ENCODE data around the gene KCTD16. TPM values are rescaled to one million over a fixed set of nuclear protein-coding genes. Genes with fewer than 3 reads are reported as not detected.

Gene KCTD16
- total RNA-seq, 1 experiment from 2014 or later, result 0.14 TPM

GRCh38 chr5:144487761-144488160 is 317.1 kb downstream of the KCTD16 start:
- CTCF ChIA-PET, result no interaction called here
- H3K27me3 Mint-ChIP-seq (ENCODE audit: unreplicated experiment), result no peaks in the 10 kb centered on the region
- H3K4me1 Mint-ChIP-seq (ENCODE audit: low read depth, unreplicated experiment), result no peaks in the 10 kb centered on the region
- no peak for TF ChIP-seq CTCF (IDR thresholded peaks at IDR 0.05; ENCODE audit: unreplicated experiment)
- H3K9me3 Mint-ChIP-seq (ENCODE audit: low read depth, unreplicated experiment), result no peaks in the 10 kb centered on the region
- H3K36me3 Mint-ChIP-seq (ENCODE audit: insufficient read depth, unreplicated experiment), result no peaks in the 10 kb centered on the region
- H3K27ac Mint-ChIP-seq (ENCODE audit: unreplicated experiment), result no peak overlapping the region
- no TSS peak for BruUV-seq (replicated peaks)
- intact Hi-C loops (cut with micrococcal nuclease; ENCODE audit: unreplicated experiment), result loop anchor here (10.0 kb wide), 1 partner anchor 857 kb away; no protein-coding TSS in a partner anchor
- no peak overlapping the region for H3K4me3 Mint-ChIP-seq (ENCODE audit: low read depth, unreplicated experiment)
- DNase-seq, result no peak

GRCh38 chr5:144503123-144503522 is 332.4 kb downstream of the KCTD16 start:
- no peak for DNase-seq
- Mint-ChIP-seq H3K4me3 (ENCODE audit: low read depth, unreplicated experiment) (no peak overlapping the region), H3K27ac (ENCODE audit: unreplicated experiment) (no peak overlapping the region), H3K4me1 (ENCODE audit: low read depth, unreplicated experiment) (no peaks in the 10 kb centered on the region), H3K9me3 (ENCODE audit: low read depth, unreplicated experiment) (peaks cover 9% of the 10 kb centered on the region), H3K36me3 (ENCODE audit: insufficient read depth, unreplicated experiment) (peaks cover 4% of the 10 kb centered on the region), H3K27me3 (ENCODE audit: unreplicated experiment) (no peaks in the 10 kb centered on the region)
- CTCF ChIA-PET, result no interaction called here
- BruUV-seq (replicated peaks), result no TSS peak
- TF ChIP-seq CTCF (IDR thresholded peaks at IDR 0.05; ENCODE audit: unreplicated experiment), result no peak
- intact Hi-C loops (cut with micrococcal nuclease; ENCODE audit: unreplicated experiment), result no loop called here

- no TSS peak for BruUV-seq (replicated peaks)
- Mint-ChIP-seq H3K4me1 (ENCODE audit: low read depth, unreplicated experiment) (no peaks in the 10 kb centered on the region), H3K27ac (ENCODE audit: unreplicated experiment) (no peak overlapping the region), H3K9me3 (ENCODE audit: low read depth, unreplicated experiment) (peaks cover 8% of the 10 kb centered on the region), H3K4me3 (ENCODE audit: low read depth, unreplicated experiment) (no peak overlapping the region), H3K27me3 (ENCODE audit: unreplicated experiment) (no peaks in the 10 kb centered on the region), H3K36me3 (ENCODE audit: insufficient read depth, unreplicated experiment) (peaks cover 4% of the 10 kb centered on the region)
- CTCF ChIA-PET, result no interaction called here
- TF ChIP-seq CTCF (IDR thresholded peaks at IDR 0.05; ENCODE audit: unreplicated experiment), result no peak
- intact Hi-C loops (cut with micrococcal nuclease; ENCODE audit: unreplicated experiment), result no loop called here
- DNase-seq, result no peak
These were observed 334.4 kb downstream of the KCTD16 start for GRCh38 chr5:144504929-144505577.

GRCh38 chr5:144510845-144511579 is 340.3 kb downstream of the KCTD16 start:
- TF ChIP-seq CTCF (IDR thresholded peaks at IDR 0.05; ENCODE audit: unreplicated experiment), result no peak
- Mint-ChIP-seq H3K27me3 (ENCODE audit: unreplicated experiment) (no peaks in the 10 kb centered on the region), H3K4me1 (ENCODE audit: low read depth, unreplicated experiment) (no peaks in the 10 kb centered on the region), H3K9me3 (ENCODE audit: low read depth, unreplicated experiment) (peaks cover 2% of the 10 kb centered on the region), H3K4me3 (ENCODE audit: low read depth, unreplicated experiment) (peak overlapping the region; percentile 8), H3K27ac (ENCODE audit: unreplicated experiment) (no peak overlapping the region), H3K36me3 (ENCODE audit: insufficient read depth, unreplicated experiment) (no peaks in the 10 kb centered on the region)
- CTCF ChIA-PET, result no interaction called here
- no TSS peak for BruUV-seq (replicated peaks)
- intact Hi-C loops (cut with micrococcal nuclease; ENCODE audit: unreplicated experiment), result no loop called here
- DNase-seq, result no peak

All from Calu3 (cell line).